ENCODE data around the gene SP3.

SP3 gene

GRCh38 chr2:173966274-173967098, 1.3 kb upstream of the SP3 start:
- no peak for DNase-seq

GRCh38 chr2:173964565-173965371, 405 bp downstream of the SP3 start:
- DNase-seq, result peak; percentile 77 to 90 (median 85)

- peak; percentile 86 to 94 (median 90) for DNase-seq
Measured at GRCh38 chr2:173963817-173964564, 1.2 kb downstream of the SP3 start.

- DNase-seq, result peak in 3 of 5 donors; percentile 57 to 76 (median 61)
Measured at GRCh38 chr2:173963323-173963816, 1.8 kb downstream of the SP3 start.

GRCh38 chr2:173962583-173963110, 2.5 kb downstream of the SP3 start:
- DNase-seq, result no peak

- DNase-seq, result no peak
Measured at GRCh38 chr2:173962031-173962430, 3.1 kb downstream of the SP3 start.

GRCh38 chr2:173961346-173961705, 3.8 kb downstream of the SP3 start:
- no peak for DNase-seq

GRCh38 chr2:173959909-173960308, 5.3 kb downstream of the SP3 start:
- DNase-seq, result no peak

- no peak for DNase-seq
Measured at GRCh38 chr2:173959358-173959884, 5.8 kb downstream of the SP3 start.

GRCh38 chr2:173958198-173958846, 6.9 kb downstream of the SP3 start:
- no peak for DNase-seq

- DNase-seq, result no peak
Measured at GRCh38 chr2:173957517-173957916, 7.7 kb downstream of the SP3 start.

GRCh38 chr2:173956454-173956853, 8.7 kb downstream of the SP3 start:
- no peak for DNase-seq

GRCh38 chr2:173955867-173956266, 9.3 kb downstream of the SP3 start:
- DNase-seq, result no peak

GRCh38 chr2:173955004-173955403, 10.2 kb downstream of the SP3 start:
- DNase-seq, result no peak

- DNase-seq, result no peak
Measured at GRCh38 chr2:173953047-173953424, 12.1 kb downstream of the SP3 start.

- DNase-seq, result no peak
Measured at GRCh38 chr2:173952267-173953046, 12.7 kb downstream of the SP3 start.

GRCh38 chr2:173948842-173949241, 16.3 kb downstream of the SP3 start:
- DNase-seq, result no peak

GRCh38 chr2:173948198-173948597, 17.0 kb downstream of the SP3 start:
- DNase-seq, result no peak

- DNase-seq, result no peak
Measured at GRCh38 chr2:173947131-173947530, 18.0 kb downstream of the SP3 start.

- no peak for DNase-seq
Measured at GRCh38 chr2:173943738-173944137, 21.4 kb downstream of the SP3 start.

GRCh38 chr2:173942861-173943523, 22.2 kb downstream of the SP3 start:
- DNase-seq, result no peak

Measured in T-helper 1 cell (primary cell).